IMR-90 (cell line): Measurements from ENCODE around the gene ANAPC7. TPM values are rescaled to one million over a fixed set of nuclear protein-coding genes. Genes with fewer than 3 reads are reported as not detected.

ENCODE experiments used
- ATAC-seq: fragments of 200-7000 bp; cut with Tn5 transposase; 2 replicates; pipeline ENCODE4 v1.9.1; 2020; ENCODE audit warnings: low read depth, mild to moderate bottlenecking, moderate library complexity
- BruUV-seq: library from RNA; stranded (reverse); fragments of 400-500 nt; replicated peaks from 2 replicates; lab custom pipeline; 2021; lab: Mats Ljungman, UMichigan
- CTCF ChIA-PET: fragments of 300-600 bp; formaldehyde crosslinking; extraction: SDS; loops from one replicate; lab custom pipeline; 2021; ENCODE audit warnings: antibody characterized with exemption; lab: Yijun Ruan, JAX
- POLR2A ChIA-PET: fragments of 300-600 bp; sonication (Branson Sonifier 250); formaldehyde crosslinking; loops from one replicate; lab custom pipeline; 2022; ENCODE audit warnings: antibody characterized with exemption; ENCODE audit not compliant: unreplicated experiment; lab: Charles Lee
- DNase-seq: peaks from one replicate; pipeline ENCODE4 v3.0.0; 2013
- H2AFZ ChIP-seq: replicated peaks from 2 replicates; pipeline ENCODE3; 2013; ENCODE audit warnings: low read length, mild to moderate bottlenecking; ENCODE audit not compliant: poor library complexity
- H2AK5ac ChIP-seq: 2 replicates; pipeline ENCODE4 v1.6.1; 2013; ENCODE audit warnings: low read depth, low read length, inconsistent platforms
- H2AK9ac ChIP-seq: replicated peaks from 2 replicates; pipeline ENCODE3; 2013; ENCODE audit warnings: mild to moderate bottlenecking, low read depth, low read length, moderate library complexity; ENCODE audit not compliant: poor library complexity
- H2BK120ac ChIP-seq: 2 replicates; pipeline ENCODE4 v1.6.1; 2013; ENCODE audit warnings: low read depth, low read length, inconsistent platforms
- H2BK15ac ChIP-seq: 3 replicates; pipeline ENCODE4 v1.6.1; 2013; ENCODE audit warnings: low read depth, low read length, inconsistent platforms
- H2BK20ac ChIP-seq: 2 replicates; pipeline ENCODE4 v1.6.1; 2013; ENCODE audit warnings: low read depth, mild to moderate bottlenecking, inconsistent platforms, low read length, moderate library complexity
- H2BK5ac ChIP-seq: 2 replicates; pipeline ENCODE4 v1.6.1; 2013; ENCODE audit warnings: mild to moderate bottlenecking, low read depth, low read length, inconsistent platforms; ENCODE audit not compliant: poor library complexity, severe bottlenecking
- H3K14ac ChIP-seq: replicated peaks from 2 replicates; pipeline ENCODE4 v1.6.1; 2013; ENCODE audit warnings: low read depth, low read length, inconsistent platforms
- H3K18ac ChIP-seq: 2 replicates; pipeline ENCODE4 v1.6.1; 2013; ENCODE audit warnings: low read depth, low read length, control low read depth
- H3K23ac ChIP-seq: 2 replicates; pipeline ENCODE4 v1.6.1; 2013; ENCODE audit warnings: low read depth, low read length, inconsistent platforms
- H3K27ac ChIP-seq: 2 replicates; pipeline ENCODE4 v1.5.1; 2013; ENCODE audit warnings: mild to moderate bottlenecking, control low read depth, low read length; ENCODE audit not compliant: insufficient read depth
- H3K27me3 ChIP-seq: 2 replicates; pipeline ENCODE4 v1.6.1; 2013; ENCODE audit warnings: low read length; ENCODE audit not compliant: control insufficient read depth, insufficient read depth
- H3K36me3 ChIP-seq: 2 replicates; pipeline ENCODE4 v1.6.1; 2013; ENCODE audit warnings: low read length, mixed read lengths; ENCODE audit not compliant: control insufficient read depth, insufficient read depth
- H3K4ac ChIP-seq: 2 replicates; pipeline ENCODE4 v1.6.1; 2013; ENCODE audit warnings: low read depth, low read length, inconsistent platforms
- H3K4me1 ChIP-seq: 2 replicates; pipeline ENCODE4 v1.6.1; 2013; ENCODE audit warnings: low read length, mixed read lengths; ENCODE audit not compliant: control insufficient read depth, insufficient read depth
- H3K4me2 ChIP-seq: 2 replicates; pipeline ENCODE4 v1.6.1; 2013; ENCODE audit warnings: low read depth, mild to moderate bottlenecking, control low read depth, low read length, moderate library complexity
- H3K4me3 ChIP-seq: 2 replicates; pipeline ENCODE4 v1.5.1; 2013; ENCODE audit warnings: low read depth, mild to moderate bottlenecking, control low read depth, low read length, moderate library complexity; ENCODE audit not compliant: insufficient read depth
- H3K56ac ChIP-seq: 2 replicates; pipeline ENCODE4 v1.6.1; 2013; ENCODE audit warnings: low read length, inconsistent platforms; ENCODE audit not compliant: insufficient read depth; ENCODE audit errors: extremely low read depth
- H3K79me1 ChIP-seq, 2 experiments: 2 replicates each; pipeline ENCODE4 v1.6.1; 2013; ENCODE audit warnings: low read length in 2 of 2, inconsistent platforms in 1 of 2, low read depth in 1 of 2
- H3K9ac ChIP-seq: 2 replicates; pipeline ENCODE4 v1.6.1; 2013; ENCODE audit warnings: low read depth, low read length, control low read depth
- H3K9me1 ChIP-seq: 2 replicates; pipeline ENCODE4 v1.6.1; 2013; ENCODE audit warnings: low read length, inconsistent platforms; ENCODE audit not compliant: insufficient read depth
- H3K9me3 ChIP-seq: 2 replicates; pipeline ENCODE4 v1.6.1; 2013; ENCODE audit warnings: low read length; ENCODE audit not compliant: control insufficient read depth, insufficient read depth
- H4K20me1 ChIP-seq: 2 replicates; pipeline ENCODE4 v1.6.1; 2013; ENCODE audit warnings: low read length, inconsistent platforms; ENCODE audit not compliant: insufficient read depth
- H4K5ac ChIP-seq: 2 replicates; pipeline ENCODE4 v1.6.1; 2013; ENCODE audit warnings: mild to moderate bottlenecking, low read depth, low read length, control low read depth
- H4K8ac ChIP-seq, 2 experiments: 2 replicates each; pipeline ENCODE4 v1.6.1; 2013; ENCODE audit warnings: low read depth in 2 of 2, low read length in 2 of 2, control low read depth in 1 of 2, inconsistent platforms in 1 of 2
- H4K91ac ChIP-seq: 2 replicates; pipeline ENCODE4 v1.6.1; 2013; ENCODE audit warnings: low read depth, low read length, inconsistent platforms; ENCODE audit not compliant: insufficient read depth
- CHD1 ChIP-seq: IDR thresholded peaks from 2 replicates; pipeline ENCODE4 v1.6.1; 2012; ENCODE audit warnings: low read depth, low read length, improper control_type of control experiment
- ELK1 ChIP-seq: fragments of 150-350 bp; IDR thresholded peaks from 2 replicates; pipeline ENCODE4 v1.6.1; 2016; ENCODE audit warnings: low read depth, mild to moderate bottlenecking, low read length, moderate library complexity, borderline replicate concordance
- FOS ChIP-seq: fragments of 150-350 bp; IDR thresholded peaks from 2 replicates; pipeline ENCODE4 v1.6.1; 2016; ENCODE audit warnings: low read depth, low read length
- MAFK ChIP-seq: IDR thresholded peaks from 2 replicates; pipeline ENCODE4 v1.6.1; 2012; ENCODE audit warnings: low read depth, low read length, improper control_type of control experiment
- MAZ ChIP-seq: IDR thresholded peaks from 2 replicates; pipeline ENCODE4 v1.6.1; 2012; ENCODE audit warnings: low read depth, mild to moderate bottlenecking, low read length, improper control_type of control experiment, moderate library complexity, borderline replicate concordance
- MXI1 ChIP-seq: IDR thresholded peaks from 2 replicates; pipeline ENCODE4 v1.6.1; 2012; ENCODE audit warnings: low read depth, mild to moderate bottlenecking, low read length, moderate library complexity, borderline replicate concordance
- NFE2L2 ChIP-seq: fragments of 150-350 bp; IDR thresholded peaks from 2 replicates; pipeline ENCODE4 v1.6.1; 2016; ENCODE audit warnings: low read depth, mild to moderate bottlenecking, low read length
- RCOR1 ChIP-seq: IDR thresholded peaks from 2 replicates; pipeline ENCODE4 v1.6.1; 2012; ENCODE audit warnings: mild to moderate bottlenecking, low read length, improper control_type of control experiment; ENCODE audit not compliant: insufficient replicate concordance
- WGBS, 2 experiments: methylation state at CpG; one replicate each; pipeline versions ENCODE4 v1.1.5 to v1.1.7; 2013; ENCODE audit warnings: missing lambda C conversion rate in 2 of 2; ENCODE audit not compliant: insufficient read length in 1 of 2; ENCODE audit errors: extremely low coverage in 2 of 2; 5-methylcytosine and 5-hydroxymethylcytosine counted together
- dilution Hi-C: fragments of 300-500 bp; cut with HindIII; formaldehyde crosslinking; loops from one replicate; pipeline ENCODE4 v1.14.3; 2018; ENCODE audit warnings: low sequenced_read_pairs; ENCODE audit not compliant: unreplicated experiment
- in situ Hi-C: fragments of 300-500 bp; cut with MboI; formaldehyde crosslinking; loops from 3 replicates; pipeline ENCODE4 v1.14.3; 2019; ENCODE audit warnings: low sequenced_read_pairs, inconsistent platforms, mixed read lengths
- intact Hi-C: fragments of 100-400 bp; cut with micrococcal nuclease; formaldehyde crosslinking; loops from 2 replicates; pipeline ENCODE4 v1.10.0; 2022
- polyA plus RNA-seq, 3 experiments: library from polyadenylated mRNA; depleted of rRNA; stranded (reverse); fragments of >200 nt; gene quantifications; 2 replicates each; pipeline ENCODE4 v1.2.3, GENCODE V29; 2012; ENCODE audit warnings: low replicate concordance in 1 of 3
- total RNA-seq: library from RNA; depleted of rRNA; stranded (reverse); fragments of >200 nt; gene quantifications from 2 replicates; pipeline ENCODE4 v1.2.3, GENCODE V29; 2012
- TF ChIP-seq, protein P1 (sequence below): fragments of 150-350 bp; IDR thresholded peaks from 2 replicates; pipeline ENCODE4 v1.6.1; 2017; ENCODE audit warnings: mild to moderate bottlenecking, antibody characterized with exemption, low read length, low read depth

Gene ANAPC7
- total and polyA plus RNA-seq, 2 of the 4 experiments (the other 2 are of a cell fraction): 46.4 to 57.9 TPM

DNA sequence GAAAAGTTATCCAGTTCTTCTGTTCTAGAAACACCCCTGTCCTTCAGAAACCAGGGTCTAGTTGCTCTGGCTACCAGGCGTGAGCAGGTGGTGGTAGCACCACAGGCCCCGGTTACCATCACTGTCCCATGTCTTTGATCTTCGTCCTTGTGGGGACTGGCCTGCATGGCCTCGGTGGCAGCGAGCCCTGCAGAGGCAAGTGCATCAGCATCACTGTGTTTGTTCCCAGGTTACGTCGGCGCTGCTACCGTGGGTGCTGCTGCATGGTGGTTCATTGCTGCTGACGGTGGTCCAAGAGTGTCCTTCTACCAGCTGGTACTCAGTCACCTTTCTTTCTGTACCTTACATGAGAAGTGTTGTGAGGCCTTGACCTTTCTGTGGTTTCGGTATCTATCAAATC lies 58.9 kb downstream of the ANAPC7 start:
- in situ Hi-C loops: no loop called here
- H3K9ac ChIP-seq: no peak overlapping the region
- no TSS peak for BruUV-seq

More for the DNA sequence above, 58.9 kb downstream of the ANAPC7 start:
- Histone ChIP-seq H3K9me1 (peaks cover 11% of the 10 kb centered on the region; the same call in 1 of the 2 replicates), H3K4me3 (no peak overlapping the region), H3K23ac (no peak overlapping the region), H2AK5ac (no peak overlapping the region), H3K4me2 (no peak overlapping the region), H2BK120ac (no peak overlapping the region), H3K27ac (no peak overlapping the region), H4K20me1 (peaks cover 36% of the 10 kb centered on the region), H2BK20ac (no peak overlapping the region), H3K4me1 (no peaks in the 10 kb centered on the region), H3K79me1 (peaks cover 35 to 64% of the 10 kb centered on the region in 2 experiments), H2BK15ac (no peak overlapping the region), H3K9me3 (no peaks in the 10 kb centered on the region), H2BK5ac (no peak overlapping the region), H3K36me3 (peaks cover 77% of the 10 kb centered on the region), H3K56ac (no peak overlapping the region), H2AK9ac (no peak overlapping the region), H3K14ac (no peak overlapping the region), H2AFZ (no peak overlapping the region), H3K18ac (no peak overlapping the region), H4K8ac (no peak overlapping the region), H4K91ac (no peak overlapping the region), H3K27me3 (no peaks in the 10 kb centered on the region), H4K5ac (no peak overlapping the region), H3K4ac (no peak overlapping the region)
- WGBS, 2 experiments: 92% methylated on average over 9 of the region's 11 CpGs; no CpG with 5 or more reads in 1 of the 2 experiments
- no peak for TF ChIP-seq ELK1
- no peak for TF ChIP-seq FOS
- TF ChIP-seq, protein P1, sequence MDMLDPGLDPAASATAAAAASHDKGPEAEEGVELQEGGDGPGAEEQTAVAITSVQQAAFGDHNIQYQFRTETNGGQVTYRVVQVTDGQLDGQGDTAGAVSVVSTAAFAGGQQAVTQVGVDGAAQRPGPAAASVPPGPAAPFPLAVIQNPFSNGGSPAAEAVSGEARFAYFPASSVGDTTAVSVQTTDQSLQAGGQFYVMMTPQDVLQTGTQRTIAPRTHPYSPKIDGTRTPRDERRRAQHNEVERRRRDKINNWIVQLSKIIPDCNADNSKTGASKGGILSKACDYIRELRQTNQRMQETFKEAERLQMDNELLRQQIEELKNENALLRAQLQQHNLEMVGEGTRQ: no peak
- no peak for TF ChIP-seq CHD1
- no peak for TF ChIP-seq NFE2L2
- TF ChIP-seq MXI1: no peak
- TF ChIP-seq MAFK: no peak
- no peak for TF ChIP-seq RCOR1
- no peak for TF ChIP-seq MAZ
- intact Hi-C loops (no loop called here), dilution Hi-C loops (no loop called here)
- DNase-seq (no peak), ATAC-seq (no peak)
- ChIA-PET CTCF (no interaction called here), POLR2A (no interaction called here)
